CD4-positive, alpha-beta T cell treated with Interleukin-4 for 1 hour (primary cell): ENCODE measurements around the gene HSPA5.
"Not testable (repeated sequence)": the region's sequence is repeated elsewhere in the genome, so short reads cannot be mapped to it uniquely, and the experiment has no call there.

Experiments used
- DNase-seq, 2 donors: peaks; one replicate each; pipeline ENCODE4 v3.0.0-alpha.2; 2020 to 2022

HSPA5 gene

DNA sequence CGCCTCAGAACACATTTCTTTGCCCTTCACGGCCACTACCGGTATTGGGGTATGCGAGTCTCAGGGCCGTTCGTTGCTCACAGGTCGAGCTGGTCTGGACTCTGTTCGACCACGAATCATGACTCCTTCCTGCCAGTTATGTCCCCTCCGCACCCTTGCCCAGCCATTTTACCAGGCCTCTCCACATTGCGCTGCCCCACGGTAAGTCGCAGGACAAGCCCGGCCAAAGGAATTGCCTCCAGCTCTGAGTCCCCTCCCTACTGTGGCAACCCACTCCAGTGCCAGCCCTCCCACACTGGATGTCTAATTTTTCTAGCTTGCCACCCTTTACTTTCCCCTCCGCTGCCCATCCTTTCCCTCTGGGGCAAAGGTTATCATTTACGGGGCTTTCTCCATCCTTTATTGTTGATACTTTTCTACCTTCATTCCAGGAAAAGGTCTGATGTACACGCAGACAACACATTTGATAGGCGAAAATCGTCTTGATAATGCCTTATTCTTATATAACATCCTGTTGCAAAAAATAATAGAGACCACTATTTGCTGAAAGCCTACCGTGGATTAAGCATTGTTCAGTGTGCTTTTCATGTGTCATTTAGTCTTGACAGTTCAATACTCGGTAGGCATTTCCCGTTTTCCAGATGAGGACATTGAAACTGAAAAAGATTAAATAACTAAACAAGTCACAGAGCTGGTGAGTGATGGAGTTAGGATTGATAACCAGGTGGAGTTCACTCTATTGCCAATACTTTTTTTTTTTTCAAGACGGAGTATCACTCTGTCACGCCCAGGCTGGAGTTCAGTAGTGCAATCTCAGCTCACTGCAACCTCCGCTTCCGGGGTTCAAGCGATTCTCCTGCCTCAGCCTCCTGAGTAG lies 958 bp upstream of the HSPA5 start:
- peak in 1 of 2 donors; percentile 32 for DNase-seq

DNA sequence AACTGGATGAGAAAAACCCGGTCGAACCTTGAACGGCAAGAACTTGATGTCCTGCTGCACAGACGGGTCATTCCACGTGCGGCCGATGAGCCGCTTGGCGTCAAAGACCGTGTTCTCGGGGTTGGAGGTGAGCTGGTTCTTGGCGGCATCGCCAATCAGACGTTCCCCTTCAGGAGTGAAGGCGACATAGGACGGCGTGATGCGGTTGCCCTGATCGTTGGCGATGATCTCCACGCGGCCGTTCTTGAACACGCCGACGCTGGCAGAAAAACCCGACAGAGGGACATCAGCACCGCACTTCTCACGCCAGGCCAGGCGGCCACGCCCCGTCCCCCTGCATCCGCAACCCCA lies 519 bp downstream of the HSPA5 start:
- peak in 1 of 2 donors; percentile 42 for DNase-seq

DNA sequence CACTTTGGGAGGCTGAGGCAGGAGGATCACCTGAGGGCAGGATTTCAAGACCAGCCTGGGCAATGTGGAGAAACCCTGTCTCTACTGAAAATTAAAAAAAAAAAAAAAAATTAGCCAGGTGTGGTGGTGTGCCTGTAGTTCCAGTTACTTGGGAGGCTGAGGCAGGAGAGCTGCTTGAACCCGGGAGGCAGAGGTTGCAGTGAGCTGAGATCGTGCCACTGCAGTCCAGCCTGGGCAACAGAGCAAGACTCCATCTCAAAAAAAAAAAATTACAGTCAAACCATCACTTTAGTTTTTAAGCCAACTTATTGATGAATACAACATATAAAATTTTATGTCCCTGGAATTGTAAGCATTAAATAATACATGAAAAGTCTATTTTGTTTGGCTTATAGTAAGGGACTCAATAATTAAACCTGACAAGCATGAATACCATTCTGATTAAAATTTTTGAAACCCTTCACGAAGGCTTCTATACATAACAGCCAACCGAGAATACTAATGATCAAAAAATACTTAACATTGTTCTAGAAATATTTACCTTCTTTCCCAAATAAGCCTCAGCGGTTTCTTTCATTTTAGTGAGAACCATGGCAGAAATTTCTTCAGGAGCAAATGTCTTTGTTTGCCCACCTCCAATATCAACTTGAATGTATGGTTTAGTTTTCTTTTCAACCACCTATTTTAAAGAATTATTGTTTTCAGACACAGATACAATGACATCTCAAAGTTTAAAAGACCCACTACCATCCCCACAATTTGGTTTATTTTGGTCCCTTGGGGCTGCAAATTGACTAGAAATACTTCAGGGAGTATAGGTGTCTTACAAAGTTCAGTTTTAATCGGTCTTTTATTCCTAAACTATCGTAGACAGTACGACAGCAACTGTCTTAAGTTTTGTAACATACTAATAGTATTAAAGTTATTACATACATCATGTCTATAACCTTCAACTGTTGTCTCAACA lies 1.2 kb downstream of the HSPA5 start:
- no peak for DNase-seq

DNA sequence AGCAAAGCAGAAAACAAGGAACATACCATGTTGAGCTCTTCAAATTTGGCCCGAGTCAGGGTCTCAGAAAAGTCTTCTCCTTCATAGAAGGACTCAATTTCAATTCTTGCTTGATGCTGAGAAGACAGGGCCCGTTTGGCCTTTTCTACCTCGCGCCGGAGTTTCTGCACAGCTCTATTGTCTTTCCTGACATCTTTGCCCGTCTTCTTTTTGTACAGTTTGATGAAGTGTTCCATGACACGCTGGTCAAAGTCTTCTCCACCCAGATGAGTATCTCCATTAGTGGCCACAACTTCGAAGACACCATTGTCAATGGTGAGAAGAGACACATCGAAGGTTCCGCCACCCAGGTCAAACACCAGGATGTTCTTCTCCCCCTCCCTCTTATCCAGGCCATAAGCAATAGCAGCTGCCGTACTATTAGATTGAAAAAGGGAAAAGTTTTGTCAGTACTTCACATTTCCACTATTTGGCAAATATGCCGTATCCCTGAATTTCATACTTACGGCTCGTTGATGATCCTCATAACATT lies 2.2 kb downstream of the HSPA5 start:
- DNase-seq = no peak

DNA sequence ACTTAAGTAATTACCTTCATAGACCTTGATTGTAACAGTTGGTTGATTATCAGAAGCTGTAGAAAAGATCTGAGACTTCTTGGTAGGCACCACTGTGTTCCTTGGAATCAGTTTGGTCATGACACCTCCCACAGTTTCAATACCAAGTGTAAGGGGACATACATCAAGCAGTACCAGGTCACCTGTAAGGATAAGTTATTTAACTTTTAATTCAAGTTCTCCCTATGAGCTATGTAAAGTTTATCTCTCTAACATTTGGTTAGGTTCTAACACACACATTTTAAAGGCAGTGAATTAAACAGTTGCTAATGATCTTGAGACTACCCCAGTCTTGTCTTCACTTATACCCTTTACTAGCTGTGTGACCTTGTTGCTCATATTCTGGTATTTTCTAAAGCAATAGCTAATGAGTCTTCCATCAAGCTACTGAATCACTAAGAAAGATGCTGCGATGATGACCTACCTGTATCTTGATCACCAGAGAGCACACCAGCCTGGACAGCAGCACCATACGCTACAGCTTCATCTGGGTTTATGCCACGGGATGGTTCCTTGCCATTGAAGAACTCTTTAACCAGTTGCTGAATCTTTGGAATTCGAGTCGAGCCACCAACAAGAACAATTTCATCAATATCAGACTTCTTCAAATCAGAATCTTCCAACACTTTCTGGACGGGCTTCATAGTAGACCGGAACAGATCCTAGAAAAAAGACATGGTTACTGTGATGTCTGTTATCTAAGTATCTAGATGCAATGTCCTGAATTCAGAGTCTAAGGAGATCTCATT lies 2.8 kb downstream of the HSPA5 start:
- peak in 1 of 2 donors; percentile 23 for DNase-seq

DNA sequence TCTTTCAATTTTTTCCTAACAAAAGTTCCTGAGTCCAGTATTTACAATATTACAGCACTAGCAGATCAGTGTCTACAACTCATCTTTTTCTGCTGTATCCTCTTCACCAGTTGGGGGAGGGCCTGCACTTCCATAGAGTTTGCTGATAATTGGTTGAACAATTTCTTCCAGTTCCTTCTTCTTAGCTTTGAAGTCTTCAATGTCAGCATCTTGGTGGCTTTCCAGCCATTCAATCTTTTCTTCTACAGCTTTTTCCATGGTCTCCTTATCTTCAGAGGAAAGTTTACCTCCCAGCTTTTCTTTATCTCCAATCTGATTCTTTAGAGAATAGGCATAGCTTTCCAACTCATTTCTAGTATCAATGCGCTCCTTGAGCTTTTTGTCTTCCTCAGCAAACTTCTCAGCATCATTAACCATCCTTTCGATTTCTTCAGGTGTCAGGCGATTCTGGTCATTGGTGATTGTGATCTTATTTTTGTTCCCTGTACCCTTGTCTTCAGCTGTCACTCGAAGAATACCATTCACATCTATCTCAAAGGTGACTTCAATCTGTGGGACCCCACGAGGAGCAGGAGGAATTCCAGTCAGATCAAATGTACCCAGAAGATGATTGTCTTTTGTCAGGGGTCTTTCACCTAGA lies 4.5 kb downstream of the HSPA5 start:
- peak in 1 of 2 donors; percentile 4 for DNase-seq

DNA sequence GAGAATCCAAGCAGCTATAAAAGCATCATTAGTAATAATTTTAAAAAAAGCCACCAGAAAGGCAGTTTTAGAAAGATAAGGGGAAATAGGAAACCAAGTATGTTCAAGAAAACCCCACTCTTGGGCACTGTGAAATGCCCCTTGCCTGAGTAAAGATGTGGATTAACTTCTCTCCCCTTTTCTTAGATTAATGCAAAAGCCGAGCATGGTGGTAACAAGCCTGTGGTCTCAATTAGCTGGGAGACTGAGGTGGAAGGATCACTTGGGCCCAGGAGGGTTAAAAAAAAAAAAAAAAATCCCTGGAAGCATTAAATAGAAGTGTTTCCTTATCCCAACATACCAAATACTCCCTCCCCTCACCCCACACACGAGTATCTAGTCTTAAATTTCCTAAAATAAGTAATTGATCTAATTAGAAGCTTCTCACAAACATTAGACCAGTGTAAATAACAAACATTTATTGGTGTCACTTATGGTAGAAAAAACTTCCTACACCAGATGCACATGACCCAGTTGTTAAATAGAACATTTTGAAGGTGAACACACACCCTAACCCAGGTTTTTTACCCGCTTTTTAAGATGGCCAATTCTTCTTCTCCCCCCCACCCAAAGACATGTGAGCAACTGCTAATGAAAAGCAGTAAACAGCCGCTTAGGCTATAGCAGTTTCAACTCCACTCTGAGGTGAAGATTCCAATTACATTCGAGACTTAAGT lies 5.2 kb downstream of the HSPA5 start:
- DNase-seq = peak in 1 of 2 donors; percentile 5

DNA sequence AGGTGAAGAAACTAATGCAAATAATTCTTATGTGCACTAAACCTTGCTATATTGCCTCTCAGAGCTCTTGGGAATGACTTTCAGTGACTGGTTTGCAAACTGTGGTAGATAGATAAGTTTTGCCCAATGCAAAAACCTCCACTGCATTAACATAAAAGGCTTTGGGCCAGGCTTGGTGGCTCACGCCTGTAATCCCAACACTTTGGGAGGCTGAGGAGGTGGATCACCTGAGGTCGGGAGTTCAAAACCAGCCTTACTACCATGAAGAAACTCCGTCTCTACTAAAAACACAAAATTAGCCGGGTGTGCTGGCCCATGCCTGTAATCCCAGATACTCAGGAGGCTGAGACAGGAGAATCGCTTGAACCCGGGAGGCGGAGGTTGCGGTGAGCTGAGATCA lies 7.0 kb downstream of the HSPA5 start:
- peak in 1 of 2 donors; percentile 2 for DNase-seq

DNA sequence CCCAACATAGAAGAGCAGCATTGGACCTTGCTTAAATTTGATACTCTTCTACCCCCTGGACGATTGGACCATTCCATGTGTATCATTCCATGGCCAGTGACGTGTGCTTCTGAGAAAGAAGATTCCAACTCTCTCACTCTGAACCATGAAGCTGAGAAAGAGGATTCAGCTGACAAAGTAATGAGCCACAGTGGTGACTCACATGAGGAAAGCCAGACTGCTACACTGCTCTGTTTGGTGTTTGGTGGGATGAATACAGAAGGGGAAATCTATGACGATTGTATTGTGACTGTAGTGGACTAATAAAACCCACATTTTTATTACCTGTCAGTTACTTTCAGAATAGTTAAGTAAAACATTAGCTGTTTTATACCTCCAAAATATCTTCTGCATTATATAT lies 7.5 kb downstream of the HSPA5 start:
- DNase-seq = no peak

DNA sequence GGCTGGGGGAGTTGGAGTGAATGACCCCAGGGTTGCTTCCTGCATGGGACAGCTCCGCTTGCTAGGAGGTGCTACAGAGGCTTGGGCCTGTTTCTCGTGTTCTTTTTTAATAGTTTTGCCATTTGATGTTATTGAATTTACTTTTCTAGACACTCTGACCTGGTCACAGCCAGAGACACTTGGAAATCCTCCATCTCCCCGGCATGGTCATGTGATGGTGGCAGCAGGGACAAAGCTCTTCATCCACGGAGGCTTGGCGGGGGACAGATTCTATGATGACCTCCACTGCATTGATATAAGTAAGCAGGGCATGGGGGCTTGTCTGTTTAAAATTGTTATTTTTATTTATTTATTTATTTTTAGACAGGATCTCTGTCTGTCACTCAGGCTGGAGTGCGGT lies 13.4 kb downstream of the HSPA5 start:
- DNase-seq = no peak

DNA sequence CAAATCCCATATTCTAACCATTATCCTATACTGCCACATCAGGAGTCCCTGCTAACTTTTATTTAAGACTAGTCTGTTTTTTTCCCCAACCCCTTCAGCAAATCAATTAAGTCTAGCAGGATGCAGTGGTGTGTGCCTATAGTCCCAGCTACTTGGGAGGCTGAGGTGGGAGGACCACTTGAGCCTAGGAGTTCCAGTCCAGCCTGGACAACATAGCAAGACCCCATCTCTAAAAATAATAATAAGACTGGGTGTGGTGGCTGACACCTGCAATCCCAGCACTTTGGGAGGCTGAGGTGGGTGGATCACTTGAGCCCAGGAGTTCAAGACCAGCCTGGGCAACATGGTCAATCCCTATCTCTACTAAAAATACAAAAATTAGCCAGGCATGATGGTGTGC lies 16.3 kb downstream of the HSPA5 start:
- DNase-seq = not testable (repeated sequence)

DNA sequence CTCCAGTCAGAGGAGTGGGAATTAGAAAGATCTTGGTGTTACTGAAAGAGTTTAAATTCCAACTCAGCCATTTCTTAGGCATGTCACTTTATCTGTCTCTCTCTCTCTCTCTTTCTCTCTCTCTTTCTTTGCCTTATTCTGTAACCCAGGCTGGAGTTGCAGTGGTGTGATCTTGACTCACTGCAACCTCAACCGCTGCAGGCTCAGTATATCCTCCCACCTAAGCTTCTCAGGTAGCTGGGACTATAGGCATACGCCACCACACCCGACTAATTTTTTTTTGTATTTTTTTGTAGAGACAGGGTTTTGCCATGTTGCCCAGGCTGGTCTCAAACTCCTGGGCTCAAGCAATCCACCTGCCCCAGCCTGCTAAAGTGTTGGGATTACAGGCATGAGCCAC lies 22.5 kb downstream of the HSPA5 start:
- DNase-seq = no peak

DNA sequence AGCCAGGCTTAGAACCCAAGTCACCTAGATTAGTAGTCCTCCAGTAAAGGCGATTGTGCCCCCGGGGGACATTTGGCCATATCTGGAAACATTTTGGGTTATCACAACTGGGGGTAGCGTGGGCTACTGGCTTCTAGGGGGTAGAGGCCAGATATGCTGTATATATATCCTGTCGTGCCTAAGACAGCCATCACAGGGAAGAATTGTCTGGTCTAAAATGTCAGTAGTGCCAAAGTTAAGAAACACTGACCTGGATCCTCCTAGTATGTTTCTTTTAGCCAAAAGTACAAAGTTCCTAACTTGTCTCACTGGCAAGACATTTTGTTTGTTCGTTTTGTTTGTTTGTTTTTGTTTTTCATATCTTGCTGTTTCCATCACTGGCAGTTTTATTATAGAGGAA lies 27.0 kb downstream of the HSPA5 start:
- no peak for DNase-seq

DNA sequence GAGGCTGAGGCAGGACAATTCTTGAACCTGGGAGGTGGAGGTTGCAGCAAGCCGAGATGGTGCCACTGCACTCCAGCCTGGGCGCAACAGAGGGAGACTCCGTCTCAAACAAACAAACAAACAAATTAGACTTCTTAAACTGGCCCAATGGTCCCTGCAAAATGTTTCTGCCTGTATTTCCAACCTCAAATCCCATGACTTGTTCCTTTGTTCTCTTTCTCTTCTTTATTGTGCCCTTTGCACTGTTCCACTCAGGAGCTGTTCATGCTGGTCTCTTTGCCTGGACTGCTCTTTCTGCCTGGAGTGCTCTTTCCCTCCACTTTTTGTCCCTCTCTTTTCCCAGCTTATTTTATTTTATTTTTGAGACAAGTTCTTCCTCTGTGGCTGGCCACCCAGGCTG lies 36.7 kb downstream of the HSPA5 start:
- no peak for DNase-seq

DNA sequence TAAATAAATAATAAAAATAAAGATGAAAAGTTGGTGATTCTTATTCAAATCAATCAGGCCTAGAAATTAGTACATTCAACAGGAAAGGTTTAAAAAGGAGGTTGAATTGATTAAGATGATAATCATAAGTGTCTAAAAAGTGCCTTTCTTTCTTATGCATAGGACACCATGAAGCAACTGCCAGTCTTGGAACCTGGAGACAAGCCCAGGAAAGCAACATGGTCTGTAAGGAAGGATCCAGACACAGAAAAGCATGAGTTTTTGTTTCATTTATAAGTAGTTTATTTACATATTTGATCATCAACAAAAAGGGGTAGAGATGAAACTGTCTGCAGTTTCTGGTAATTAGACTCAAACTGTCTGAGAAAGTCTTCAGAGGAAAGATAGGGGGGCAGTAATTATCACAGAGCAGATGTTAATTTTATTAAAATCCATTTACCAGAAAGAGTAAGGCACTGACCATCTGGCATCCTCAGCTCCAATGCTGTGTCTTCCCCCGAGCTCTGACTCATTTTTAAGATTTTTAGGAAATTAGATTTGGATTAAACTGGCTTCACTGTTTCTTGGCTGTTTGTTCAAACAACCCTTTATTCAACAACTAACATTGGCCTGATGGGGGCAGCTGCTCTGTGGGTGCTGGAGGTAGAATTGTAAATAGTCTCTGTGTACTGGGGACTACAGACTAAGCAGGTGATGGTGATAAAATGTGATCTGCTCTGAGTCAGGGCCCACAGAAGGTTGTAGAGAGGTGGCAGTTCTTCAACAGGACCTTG lies 38.1 kb downstream of the HSPA5 start:
- DNase-seq = no peak

DNA sequence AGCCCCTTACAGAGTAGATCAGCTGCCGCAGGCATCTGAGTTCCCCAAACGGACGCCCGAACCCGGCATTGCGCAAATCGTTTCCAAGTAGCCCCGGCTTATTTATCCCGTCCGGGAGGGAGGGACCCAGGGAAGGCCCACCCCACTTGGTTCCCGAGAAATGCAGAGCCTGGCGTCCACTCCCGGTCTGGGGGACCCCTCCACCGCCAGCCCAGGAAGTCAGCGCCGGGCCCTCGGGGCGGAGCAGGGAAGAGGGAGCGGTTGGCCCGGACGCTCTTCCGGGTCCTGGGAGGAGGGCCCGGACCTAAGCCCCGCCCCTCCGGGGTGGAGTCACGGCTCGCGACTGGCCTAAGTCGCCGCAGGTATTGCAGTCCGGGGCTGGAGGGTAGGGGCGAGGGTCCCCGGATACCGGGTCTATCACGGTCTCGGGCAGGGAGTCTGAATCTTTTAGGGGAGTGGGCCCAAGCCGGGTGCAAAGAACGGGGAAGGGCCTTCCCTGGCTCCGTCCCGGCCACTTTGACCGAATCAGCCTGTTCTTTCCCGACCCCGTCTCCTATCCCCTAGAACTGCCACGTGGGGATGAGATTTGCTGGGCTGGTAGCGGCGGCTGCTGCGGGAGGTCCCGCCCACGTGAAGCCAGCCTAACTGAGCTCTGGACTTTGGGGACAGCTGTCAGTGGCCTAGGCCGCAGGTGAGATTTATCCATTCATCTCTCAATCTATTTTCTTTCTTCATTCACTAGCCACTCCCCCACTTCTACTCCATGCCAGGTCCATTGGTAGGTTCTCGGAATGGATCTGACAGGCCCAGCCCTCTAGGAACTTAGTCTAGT lies 40.7 kb downstream of the HSPA5 start, which contains the start of gene RABEPK:
Gene RABEPK (plus strand): TSS at position 327 of the 832 bp plus-strand sequence. CDS start 2,472 bp downstream, outside the sequence.
- peak; percentile 86 to 89 for DNase-seq

DNA sequence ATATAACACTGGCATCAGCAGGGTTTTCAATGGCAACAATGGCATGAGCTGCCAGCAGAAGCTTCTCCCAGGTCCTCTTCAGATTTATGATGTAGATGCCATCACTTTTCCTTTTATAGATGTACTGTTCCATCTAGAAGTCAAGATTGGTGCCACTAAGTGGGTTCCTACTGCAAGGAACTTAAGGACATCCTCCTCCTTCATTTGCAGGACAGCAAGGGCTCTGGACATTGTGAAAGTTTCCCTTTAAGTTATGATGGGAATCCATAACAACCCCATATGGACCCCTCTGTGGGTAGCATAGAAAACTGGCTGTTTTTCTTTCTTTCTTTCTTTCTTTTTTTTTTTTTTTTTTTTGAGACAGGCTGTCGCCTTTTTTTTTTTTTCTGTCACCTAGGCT lies 45.6 kb downstream of the HSPA5 start:
- DNase-seq = not testable (repeated sequence)

DNA sequence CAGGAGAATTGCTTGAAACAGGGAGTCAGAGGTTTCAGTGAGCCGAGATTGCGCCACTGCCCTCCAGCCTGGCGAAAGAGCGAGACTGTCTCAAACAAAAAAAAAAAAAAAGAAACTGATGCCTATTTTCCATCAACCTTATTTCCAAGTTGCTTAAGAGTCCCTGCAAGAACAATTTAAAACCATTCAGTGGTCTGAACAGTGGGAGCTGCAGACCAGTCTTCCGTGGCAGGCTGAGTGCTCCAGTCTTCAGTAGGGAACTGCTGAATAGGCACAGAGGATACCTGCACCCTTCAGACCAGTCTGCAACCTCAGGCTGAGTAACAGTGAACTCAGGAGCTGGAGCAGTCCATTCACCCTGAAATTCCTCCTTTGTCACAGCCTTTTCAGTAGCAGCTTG lies 46.7 kb downstream of the HSPA5 start:
- not testable (repeated sequence) for DNase-seq

DNA sequence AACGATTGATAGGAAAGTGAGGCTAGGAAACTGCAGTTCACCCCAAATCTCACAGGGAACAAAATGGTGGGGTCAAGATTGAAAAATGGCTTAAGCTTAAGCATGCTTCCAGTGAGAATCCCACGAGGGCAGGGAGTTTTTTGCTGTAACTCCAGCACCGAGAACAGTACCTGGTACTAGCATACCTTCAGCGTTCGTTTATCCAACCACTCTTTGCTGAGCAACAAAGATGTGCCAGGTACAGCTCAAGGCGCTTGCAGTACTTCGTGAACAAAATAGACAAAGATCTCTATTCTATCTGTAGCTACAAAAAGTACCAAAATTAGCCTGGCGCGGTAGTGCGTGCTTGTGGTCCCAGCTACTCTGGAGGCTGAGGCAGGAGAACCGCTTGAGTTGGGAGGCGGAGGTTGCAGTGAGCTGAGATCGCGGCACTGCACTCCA lies 50.8 kb downstream of the HSPA5 start:
- peak in 1 of 2 donors; percentile 33 for DNase-seq
